Measurements from ENCODE around the gene LAMA2.

The LAMA2 gene

GRCh38 chr6:129105035-129105434 lies 222.1 kb downstream of the LAMA2 start:
- DNase-seq (ENCODE audit: low read depth, low spot score): no peak
- TF ChIP-seq EZH2 (IDR thresholded peaks at IDR 0.05): no peak
- TF ChIP-seq FOXP2 (optimal IDR thresholded peaks at IDR 0.05; ENCODE audit: control extremely low read depth, extremely low read length, insufficient read depth): no peak
- TF ChIP-seq POLR2AphosphoS5 (IDR thresholded peaks at IDR 0.05; ENCODE audit: borderline replicate concordance, low read depth, low read length): no peak; the same call in 1 of the 2 replicates
- Histone ChIP-seq H3K9me3 (ENCODE audit: low read depth, low read length) (no peaks in the 10 kb centered on the region), H3K9ac (ENCODE audit: insufficient read length) (no peak overlapping the region), H3K36me3 (ENCODE audit: insufficient read depth, low read length) (no peaks in the 10 kb centered on the region), H3K27ac (no peak overlapping the region; the same call in 1 of the 2 replicates), H3K4me3 (no peak overlapping the region)

- no peak for DNase-seq (ENCODE audit: low read depth, low spot score)
- Histone ChIP-seq H3K9me3 (ENCODE audit: low read depth, low read length) (no peaks in the 10 kb centered on the region), H3K9ac (ENCODE audit: insufficient read length) (no peak overlapping the region), H3K4me3 (no peak overlapping the region), H3K36me3 (ENCODE audit: insufficient read depth, low read length) (no peaks in the 10 kb centered on the region), H3K27ac (no peak overlapping the region)
- TF ChIP-seq POLR2AphosphoS5 (IDR thresholded peaks at IDR 0.05; ENCODE audit: borderline replicate concordance, low read depth, low read length): no peak
- TF ChIP-seq EZH2 (IDR thresholded peaks at IDR 0.05): no peak
These were observed 222.9 kb downstream of the LAMA2 start for GRCh38 chr6:129105793-129106192.

GRCh38 chr6:129108337-129108736 lies 225.4 kb downstream of the LAMA2 start:
- H3K9ac ChIP-seq (ENCODE audit: insufficient read length): no peak overlapping the region
- no peaks in the 10 kb centered on the region for H3K36me3 ChIP-seq (ENCODE audit: insufficient read depth, low read length)
- DNase-seq (ENCODE audit: low read depth, low spot score): no peak

GRCh38 chr6:129110690-129111343 lies 227.9 kb downstream of the LAMA2 start:
- TF ChIP-seq POLR2AphosphoS5 (IDR thresholded peaks at IDR 0.05; ENCODE audit: borderline replicate concordance, low read depth, low read length) (no peak; the same call in 1 of the 2 replicates), FOXP2 (optimal IDR thresholded peaks at IDR 0.05; ENCODE audit: control extremely low read depth, extremely low read length, insufficient read depth) (peak; percentile 70), EZH2 (IDR thresholded peaks at IDR 0.05) (no peak)
- DNase-seq (ENCODE audit: low read depth, low spot score): peak; percentile 85
- H3K4me3 ChIP-seq: no peak overlapping the region
- H3K27ac ChIP-seq: peak overlapping the region; percentile 5; the same call in 1 of the 2 replicates
- no peaks in the 10 kb centered on the region for H3K36me3 ChIP-seq (ENCODE audit: insufficient read depth, low read length)
- H3K9me3 ChIP-seq (ENCODE audit: low read depth, low read length): no peaks in the 10 kb centered on the region
- H3K9ac ChIP-seq (ENCODE audit: insufficient read length): no peak overlapping the region

More at GRCh38 chr6:129108337-129108736, 225.4 kb downstream of the LAMA2 start:
- Histone ChIP-seq H3K4me3 (no peak overlapping the region), H3K27ac (no peak overlapping the region), H3K9me3 (ENCODE audit: low read depth, low read length) (no peaks in the 10 kb centered on the region)
- TF ChIP-seq FOXP2 (optimal IDR thresholded peaks at IDR 0.05; ENCODE audit: control extremely low read depth, extremely low read length, insufficient read depth) (no peak), EZH2 (IDR thresholded peaks at IDR 0.05) (no peak), POLR2AphosphoS5 (IDR thresholded peaks at IDR 0.05; ENCODE audit: borderline replicate concordance, low read depth, low read length) (no peak)

- H3K4me3 ChIP-seq: no peak overlapping the region
- H3K9ac ChIP-seq (ENCODE audit: insufficient read length): no peak overlapping the region
- no peak for TF ChIP-seq POLR2AphosphoS5 (IDR thresholded peaks at IDR 0.05; ENCODE audit: borderline replicate concordance, low read depth, low read length)
- TF ChIP-seq FOXP2 (optimal IDR thresholded peaks at IDR 0.05; ENCODE audit: control extremely low read depth, extremely low read length, insufficient read depth): no peak
- TF ChIP-seq EZH2 (IDR thresholded peaks at IDR 0.05): no peak
- no peak for DNase-seq (ENCODE audit: low read depth, low spot score)
- H3K9me3 ChIP-seq (ENCODE audit: low read depth, low read length): no peaks in the 10 kb centered on the region
- no peaks in the 10 kb centered on the region for H3K36me3 ChIP-seq (ENCODE audit: insufficient read depth, low read length)
- H3K27ac ChIP-seq: no peak overlapping the region
These were observed 228.4 kb downstream of the LAMA2 start for GRCh38 chr6:129111346-129111745.

GRCh38 chr6:129111853-129112252 lies 228.9 kb downstream of the LAMA2 start:
- no peak overlapping the region for H3K4me3 ChIP-seq
- no peak for DNase-seq (ENCODE audit: low read depth, low spot score)
- H3K27ac ChIP-seq: no peak overlapping the region
- H3K9ac ChIP-seq (ENCODE audit: insufficient read length): no peak overlapping the region
- no peaks in the 10 kb centered on the region for H3K9me3 ChIP-seq (ENCODE audit: low read depth, low read length)
- TF ChIP-seq FOXP2 (optimal IDR thresholded peaks at IDR 0.05; ENCODE audit: control extremely low read depth, extremely low read length, insufficient read depth) (no peak), EZH2 (IDR thresholded peaks at IDR 0.05) (no peak)
- H3K36me3 ChIP-seq (ENCODE audit: insufficient read depth, low read length): no peaks in the 10 kb centered on the region

GRCh38 chr6:129112591-129112990 lies 229.7 kb downstream of the LAMA2 start:
- Histone ChIP-seq H3K9ac (ENCODE audit: insufficient read length) (no peak overlapping the region), H3K27ac (no peak overlapping the region), H3K36me3 (ENCODE audit: insufficient read depth, low read length) (no peaks in the 10 kb centered on the region), H3K9me3 (ENCODE audit: low read depth, low read length) (no peaks in the 10 kb centered on the region), H3K4me3 (no peak overlapping the region)
- DNase-seq (ENCODE audit: low read depth, low spot score): no peak
- TF ChIP-seq EZH2 (IDR thresholded peaks at IDR 0.05) (no peak), FOXP2 (optimal IDR thresholded peaks at IDR 0.05; ENCODE audit: control extremely low read depth, extremely low read length, insufficient read depth) (no peak), POLR2AphosphoS5 (IDR thresholded peaks at IDR 0.05; ENCODE audit: borderline replicate concordance, low read depth, low read length) (no peak)

GRCh38 chr6:129113637-129114036 lies 230.7 kb downstream of the LAMA2 start:
- no peak for DNase-seq (ENCODE audit: low read depth, low spot score)
- Histone ChIP-seq H3K9me3 (ENCODE audit: low read depth, low read length) (no peaks in the 10 kb centered on the region), H3K9ac (ENCODE audit: insufficient read length) (no peak overlapping the region), H3K4me3 (no peak overlapping the region), H3K36me3 (ENCODE audit: insufficient read depth, low read length) (no peaks in the 10 kb centered on the region), H3K27ac (no peak overlapping the region)
- TF ChIP-seq EZH2 (IDR thresholded peaks at IDR 0.05): no peak

Measured in SK-N-MC (cell line).